ENCODE results near the gene SPA17. TPM values are rescaled to one million over a fixed set of nuclear protein-coding genes. Genes with fewer than 3 reads are reported as not detected.

The SPA17 gene
- total and polyA plus RNA-seq, 9 of the 15 experiments (the other 6 are each of a cell fraction or from before 2014, with no cell fraction given): 6.0 to 19.5 (median 12.6) TPM

GRCh38 chr11:124739479-124740276 lies 66.0 kb downstream of the SPA17 start, which contains the start of gene NRGN:
Gene NRGN, plus strand, starts transcription at chr11:124739942. Its CDS starts 143 bp downstream, at chr11:124740085.
- ATAC-seq (peak; percentile 100), FAIRE-seq (peak; percentile 90), DNase-seq (ENCODE audit: extremely low read depth in 1 of 4, low spot score in 3 of 4) (peak; percentile 95 to 97 (median 97))
- in situ Hi-C loops (cut with MboI) (no loop called here), intact Hi-C loops (cut with micrococcal nuclease) (no loop called here)
- no peak within 1 kb of the TSS for H3K27ac ChIP-seq (ENCODE audit: extremely low read depth, low read depth, low read length)
- POLR2A ChIA-PET: interaction anchor here (1.0 kb wide), 1 partner anchor 20 kb away, joined by 3 read pairs; no protein-coding TSS in a partner anchor
- CTCF ChIA-PET (ENCODE audit: low intra/inter-chr PET ratio): interaction anchor here (0.5 kb wide), 1 partner anchor 1160 kb away, joined by 3 read pairs; no protein-coding TSS in a partner anchor
- H3K4me3 ChIP-seq: peak within 1 kb of the TSS; percentile 54
- H3K9me1 ChIP-seq (ENCODE audit: control insufficient read depth, insufficient read depth, low read length): no peaks in the 10 kb centered on the region
- no peaks in the 10 kb centered on the region for H3K9me3 ChIP-seq (replicated peaks; ENCODE audit: control insufficient read depth, insufficient read depth, low read depth, low read length)
- H2AFZ ChIP-seq (ENCODE audit: low read depth, low read length): peak within 1 kb of the TSS; percentile 87
- peak within 1 kb of the TSS; percentile 38 to 82; a peak in 3 of 4 replicates for H3K9ac ChIP-seq (ENCODE audit: insufficient read depth in 1 of 2, low read depth in 2 of 2, low read length in 2 of 2)
- H3K27me3 ChIP-seq (ENCODE audit: control insufficient read depth in 2 of 2, insufficient read depth in 2 of 2, low read length in 2 of 2): peaks cover 13 to 45% of the 10 kb centered on the region in 2 experiments; a peak in 4 of 5 replicates
- H4K20me1 ChIP-seq (replicated peaks; ENCODE audit: control insufficient read depth, insufficient read depth, low read length): 0 out of 2 replicates have a peak, but pooled peaks cover 9% of the 10 kb centered on the region
- no peaks in the 10 kb centered on the region for H3K36me3 ChIP-seq (ENCODE audit: control insufficient read depth, insufficient read depth, low read length)
- WGBS (ENCODE audit: insufficient coverage, low coverage, missing lambda C conversion rate): 1% methylated on average over 23 of the region's 59 CpGs
- peaks cover 14 to 17% of the 10 kb centered on the region in 2 experiments; a peak in 4 of 5 replicates for H3K4me1 ChIP-seq (replicated peaks in 1 of 2; ENCODE audit: control insufficient read depth in 2 of 2, insufficient read depth in 2 of 2, low read length in 2 of 2)
- no peaks in the 10 kb centered on the region for H3K79me2 ChIP-seq (ENCODE audit: control insufficient read depth, insufficient read depth, low read length)
- BruUV-seq (replicated peaks): no TSS peak
- peak within 1 kb of the TSS; percentile 87 for H3K4me2 ChIP-seq (ENCODE audit: insufficient read depth, low read length)
- TF ChIP-seq CXXC5 (CRISPR knock-in tag; IDR thresholded peaks at IDR 0.05): peak; percentile 31; the same call in 1 of the 2 replicates
- TF ChIP-seq RAD51 (IDR thresholded peaks at IDR 0.05; ENCODE audit: borderline replicate concordance, low read depth): no peak
- no peak for TF ChIP-seq HNRNPLL (IDR thresholded peaks at IDR 0.05; ENCODE audit: low read depth, low read length, poor library complexity, severe bottlenecking)
- TF ChIP-seq, protein P1, sequence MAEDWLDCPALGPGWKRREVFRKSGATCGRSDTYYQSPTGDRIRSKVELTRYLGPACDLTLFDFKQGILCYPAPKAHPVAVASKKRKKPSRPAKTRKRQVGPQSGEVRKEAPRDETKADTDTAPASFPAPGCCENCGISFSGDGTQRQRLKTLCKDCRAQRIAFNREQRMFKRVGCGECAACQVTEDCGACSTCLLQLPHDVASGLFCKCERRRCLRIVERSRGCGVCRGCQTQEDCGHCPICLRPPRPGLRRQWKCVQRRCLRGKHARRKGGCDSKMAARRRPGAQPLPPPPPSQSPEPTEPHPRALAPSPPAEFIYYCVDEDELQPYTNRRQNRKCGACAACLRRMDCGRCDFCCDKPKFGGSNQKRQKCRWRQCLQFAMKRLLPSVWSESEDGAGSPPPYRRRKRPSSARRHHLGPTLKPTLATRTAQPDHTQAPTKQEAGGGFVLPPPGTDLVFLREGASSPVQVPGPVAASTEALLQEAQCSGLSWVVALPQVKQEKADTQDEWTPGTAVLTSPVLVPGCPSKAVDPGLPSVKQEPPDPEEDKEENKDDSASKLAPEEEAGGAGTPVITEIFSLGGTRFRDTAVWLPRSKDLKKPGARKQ (CRISPR knock-in tag; IDR thresholded peaks at IDR 0.05): no peak
- no peak for TF ChIP-seq ZNF740 (CRISPR knock-in tag; IDR thresholded peaks at IDR 0.05)
- no peak for TF ChIP-seq ZNF740 (tag; IDR thresholded peaks at IDR 0.05)
- no peak for TF ChIP-seq KAT7 (CRISPR knock-in tag; IDR thresholded peaks at IDR 0.05; ENCODE audit: borderline replicate concordance)
- TF ChIP-seq ZNF507 (tag; conservative IDR thresholded peaks at IDR 0.05): no peak
- TF ChIP-seq DMBX1 (CRISPR knock-in tag; IDR thresholded peaks at IDR 0.05; ENCODE audit: borderline replicate concordance): no peak
- TF ChIP-seq FOSL1 (tag; conservative IDR thresholded peaks at IDR 0.05): no peak
- TF ChIP-seq RBM14 (IDR thresholded peaks at IDR 0.05; ENCODE audit: borderline replicate concordance, insufficient read depth, low read depth, low read length): no peak
- no peak for TF ChIP-seq HLTF (IDR thresholded peaks at IDR 0.05)
- TF ChIP-seq FOXP4 (CRISPR knock-in tag; IDR thresholded peaks at IDR 0.05; ENCODE audit: borderline replicate concordance): no peak
- TF ChIP-seq RB1 (IDR thresholded peaks at IDR 0.05; ENCODE audit: low read depth): peak; percentile 28; the same call in 1 of the 2 replicates
- TF ChIP-seq, protein P2, sequence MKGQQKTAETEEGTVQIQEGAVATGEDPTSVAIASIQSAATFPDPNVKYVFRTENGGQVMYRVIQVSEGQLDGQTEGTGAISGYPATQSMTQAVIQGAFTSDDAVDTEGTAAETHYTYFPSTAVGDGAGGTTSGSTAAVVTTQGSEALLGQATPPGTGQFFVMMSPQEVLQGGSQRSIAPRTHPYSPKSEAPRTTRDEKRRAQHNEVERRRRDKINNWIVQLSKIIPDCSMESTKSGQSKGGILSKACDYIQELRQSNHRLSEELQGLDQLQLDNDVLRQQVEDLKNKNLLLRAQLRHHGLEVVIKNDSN (CRISPR knock-in tag; IDR thresholded peaks at IDR 0.05): no peak
- no peak for TF ChIP-seq SRSF1 (IDR thresholded peaks at IDR 0.05; ENCODE audit: low read depth, low read length)

All from K562 (cell line).